ENCODE results near the gene SERPINA1. TPM values are rescaled to one million over a fixed set of nuclear protein-coding genes. Genes with fewer than 3 reads are reported as not detected.

SERPINA1 gene
- total RNA-seq, 1 donor from 2014 or later, result 0.13 TPM

DNA sequence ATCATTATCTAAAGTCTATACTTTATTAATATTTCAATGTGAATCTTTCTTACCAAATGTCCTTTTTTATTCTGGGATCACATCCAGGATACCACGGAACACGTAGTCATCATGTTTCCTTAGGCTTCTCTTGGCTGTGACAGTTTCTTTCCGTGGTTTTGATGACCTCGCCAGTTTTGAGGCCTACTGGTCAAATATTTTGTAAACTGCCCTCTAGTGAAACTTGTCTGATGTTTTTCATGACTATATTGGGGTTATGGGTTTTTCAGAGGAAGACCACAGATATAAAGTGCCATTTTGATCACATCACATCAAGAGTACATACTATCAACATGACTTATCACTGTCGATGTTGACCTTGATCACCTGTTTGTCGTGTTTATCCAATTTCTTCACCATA lies 51.1 kb downstream of the SERPINA1 start:
- Histone ChIP-seq H3K79me2 (ENCODE audit: low read depth) (no peaks in the 10 kb centered on the region), H3K36me3 (no peaks in the 10 kb centered on the region), H4K20me1 (ENCODE audit: low read depth) (no peaks in the 10 kb centered on the region), H3K27me3 (no peaks in the 10 kb centered on the region), H3K4me1 (no peaks in the 10 kb centered on the region), H3K4me2 (no peak overlapping the region), H3K9ac (no peak overlapping the region), H3K9me3 (ENCODE audit: low read depth) (no peaks in the 10 kb centered on the region), H3K4me3 (no peak overlapping the region), H2AFZ (replicated peaks) (no peak overlapping the region), H3K27ac (no peak overlapping the region), H3F3A (ENCODE audit: low read depth) (no peaks in the 10 kb centered on the region)
- Mint-ChIP-seq H3K4me3 (no peak overlapping the region), H3K36me3 (no peaks in the 10 kb centered on the region), H3K27ac (no peak overlapping the region), H3K27me3 (ENCODE audit: insufficient read depth, low read depth) (peaks cover 3% of the 10 kb centered on the region), H3K9me3 (peaks cover 5% of the 10 kb centered on the region), H3K4me1 (no peaks in the 10 kb centered on the region)
- DNase-seq (ENCODE audit: low spot score), result no peak
- TF ChIP-seq EZH2 (IDR thresholded peaks at IDR 0.05) (no peak), EZH2phosphoT487 (IDR thresholded peaks at IDR 0.05) (no peak)
- TF ChIP-seq, protein P1, sequence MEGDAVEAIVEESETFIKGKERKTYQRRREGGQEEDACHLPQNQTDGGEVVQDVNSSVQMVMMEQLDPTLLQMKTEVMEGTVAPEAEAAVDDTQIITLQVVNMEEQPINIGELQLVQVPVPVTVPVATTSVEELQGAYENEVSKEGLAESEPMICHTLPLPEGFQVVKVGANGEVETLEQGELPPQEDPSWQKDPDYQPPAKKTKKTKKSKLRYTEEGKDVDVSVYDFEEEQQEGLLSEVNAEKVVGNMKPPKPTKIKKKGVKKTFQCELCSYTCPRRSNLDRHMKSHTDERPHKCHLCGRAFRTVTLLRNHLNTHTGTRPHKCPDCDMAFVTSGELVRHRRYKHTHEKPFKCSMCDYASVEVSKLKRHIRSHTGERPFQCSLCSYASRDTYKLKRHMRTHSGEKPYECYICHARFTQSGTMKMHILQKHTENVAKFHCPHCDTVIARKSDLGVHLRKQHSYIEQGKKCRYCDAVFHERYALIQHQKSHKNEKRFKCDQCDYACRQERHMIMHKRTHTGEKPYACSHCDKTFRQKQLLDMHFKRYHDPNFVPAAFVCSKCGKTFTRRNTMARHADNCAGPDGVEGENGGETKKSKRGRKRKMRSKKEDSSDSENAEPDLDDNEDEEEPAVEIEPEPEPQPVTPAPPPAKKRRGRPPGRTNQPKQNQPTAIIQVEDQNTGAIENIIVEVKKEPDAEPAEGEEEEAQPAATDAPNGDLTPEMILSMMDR (IDR thresholded peaks at IDR 0.05), result no peak

DNA sequence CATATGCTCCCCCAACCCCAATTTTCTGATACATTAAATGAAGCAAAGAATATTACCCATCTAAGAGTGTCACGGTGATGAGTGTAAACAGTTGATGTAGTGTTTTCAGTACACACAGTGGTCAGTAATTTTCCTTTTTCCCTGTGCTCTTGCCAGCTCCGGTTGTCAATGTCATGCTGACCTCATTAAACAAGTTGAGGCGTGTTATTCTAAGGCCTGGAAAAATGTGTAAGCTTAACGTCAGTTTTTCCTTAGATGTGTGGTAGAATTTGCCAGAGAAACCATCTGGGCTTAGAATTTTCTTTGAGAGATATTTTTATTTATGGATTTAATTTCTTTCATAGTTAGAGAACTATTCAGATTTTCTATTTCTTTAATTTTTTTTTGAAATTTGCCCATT lies 53.5 kb downstream of the SERPINA1 start:
- DNase-seq (ENCODE audit: low spot score), result no peak
- Mint-ChIP-seq H3K4me1 (no peaks in the 10 kb centered on the region), H3K9me3 (peaks cover 5% of the 10 kb centered on the region), H3K27me3 (ENCODE audit: insufficient read depth, low read depth) (peaks cover under 1% of the 10 kb centered on the region), H3K4me3 (no peak overlapping the region), H3K36me3 (no peaks in the 10 kb centered on the region), H3K27ac (no peak overlapping the region)
- no peaks in the 10 kb centered on the region for H4K20me1 ChIP-seq (ENCODE audit: low read depth)
- no peaks in the 10 kb centered on the region for H3K79me2 ChIP-seq (ENCODE audit: low read depth)
- no peak overlapping the region for H3K9ac ChIP-seq
- H3K36me3 ChIP-seq, result no peaks in the 10 kb centered on the region
- H3K9me3 ChIP-seq (ENCODE audit: low read depth), result no peaks in the 10 kb centered on the region
- no peak overlapping the region for H2AFZ ChIP-seq (replicated peaks)
- H3K4me3 ChIP-seq, result no peak overlapping the region
- no peaks in the 10 kb centered on the region for H3K4me1 ChIP-seq
- H3K27me3 ChIP-seq, result no peaks in the 10 kb centered on the region
- no peak overlapping the region for H3K27ac ChIP-seq
- TF ChIP-seq EZH2 (IDR thresholded peaks at IDR 0.05) (no peak), EZH2phosphoT487 (IDR thresholded peaks at IDR 0.05) (no peak)
- TF ChIP-seq, protein P1 (IDR thresholded peaks at IDR 0.05), result no peak
- no peaks in the 10 kb centered on the region for H3F3A ChIP-seq (ENCODE audit: low read depth)
- H3K4me2 ChIP-seq, result no peak overlapping the region

DNA sequence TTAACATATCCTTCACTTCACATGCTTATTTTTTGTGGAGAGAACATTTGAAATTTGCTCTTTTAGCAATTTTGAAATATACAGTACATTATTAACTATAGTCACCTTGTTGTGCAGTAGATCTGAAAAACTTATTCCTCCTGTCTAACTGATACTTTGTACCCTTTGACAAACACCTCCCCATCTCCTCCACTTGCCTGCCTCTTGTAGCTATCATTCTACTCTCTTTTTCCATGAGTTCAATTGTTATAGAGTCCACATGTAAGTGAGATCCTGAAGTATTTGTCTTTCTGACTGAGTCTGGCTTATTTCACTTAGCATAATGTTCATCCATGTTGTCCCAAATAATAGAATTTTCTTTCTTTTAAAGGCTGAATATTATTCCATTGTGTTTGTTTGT lies 55.8 kb downstream of the SERPINA1 start:
- H3K27me3 Mint-ChIP-seq (ENCODE audit: insufficient read depth, low read depth), result peaks cover 2% of the 10 kb centered on the region

More for the DNA sequence above, 55.8 kb downstream of the SERPINA1 start:
- H3K27ac ChIP-seq, result no peak overlapping the region
- no peaks in the 10 kb centered on the region for H4K20me1 ChIP-seq (ENCODE audit: low read depth)
- Mint-ChIP-seq H3K4me3 (no peak overlapping the region), H3K36me3 (no peaks in the 10 kb centered on the region), H3K4me1 (peaks cover 3% of the 10 kb centered on the region), H3K27ac (no peak overlapping the region), H3K9me3 (peaks cover 11% of the 10 kb centered on the region)
- TF ChIP-seq EZH2 (IDR thresholded peaks at IDR 0.05) (no peak), EZH2phosphoT487 (IDR thresholded peaks at IDR 0.05) (no peak)
- TF ChIP-seq, protein P1 (IDR thresholded peaks at IDR 0.05), result no peak
- no peak overlapping the region for H3K4me2 ChIP-seq
- no peaks in the 10 kb centered on the region for H3K79me2 ChIP-seq (ENCODE audit: low read depth)
- H3K9ac ChIP-seq, result no peak overlapping the region
- no peak overlapping the region for H3K4me3 ChIP-seq
- DNase-seq (ENCODE audit: low spot score), result no peak
- H3K27me3 ChIP-seq, result no peaks in the 10 kb centered on the region
- H2AFZ ChIP-seq (replicated peaks), result no peak overlapping the region
- no peaks in the 10 kb centered on the region for H3K36me3 ChIP-seq
- H3K4me1 ChIP-seq, result no peaks in the 10 kb centered on the region
- no peaks in the 10 kb centered on the region for H3K9me3 ChIP-seq (ENCODE audit: low read depth)
- no peaks in the 10 kb centered on the region for H3F3A ChIP-seq (ENCODE audit: low read depth)
